GM12878 (cell line): ENCODE measurements around the gene TRABD2B. TPM values are rescaled to one million over a fixed set of nuclear protein-coding genes. Genes with fewer than 3 reads are reported as not detected.

Source experiments
- ATAC-seq: fragments of 200-7000 bp; cut with Tn5 transposase; 3 replicates; pipeline ENCODE4 v1.9.1; 2020; ENCODE audit warnings: mild to moderate bottlenecking, moderate library complexity
- BruUV-seq: library from RNA; stranded (reverse); fragments of 400-500 nt; replicated peaks from 2 replicates; lab custom pipeline; 2021; lab: Mats Ljungman, UMichigan
- CTCF ChIA-PET: fragments of 300-600 bp; sonication (Branson Sonifier 250); formaldehyde crosslinking; extraction: SDS; loops from one replicate; lab custom pipeline; 2021; ENCODE audit warnings: inconsistent platforms; lab: Yijun Ruan, JAX
- POLR2A ChIA-PET: fragments of 350-600 bp; formaldehyde crosslinking; extraction: SDS; loops from one replicate; lab custom pipeline; 2021; ENCODE audit warnings: inconsistent platforms; lab: Charles Lee
- RAD21 ChIA-PET: fragments of 300-600 bp; sonication (Branson Sonifier 250); formaldehyde crosslinking; loops from one replicate; lab custom pipeline; 2023; ENCODE audit warnings: antibody characterized with exemption; ENCODE audit not compliant: unreplicated experiment; lab: Charles Lee
- SMC1A ChIA-PET: fragments of 300-600 bp; sonication (Branson Sonifier 250); formaldehyde crosslinking; loops from one replicate; lab custom pipeline; 2023; ENCODE audit not compliant: unreplicated experiment, uncharacterized antibody; lab: Charles Lee
- DNase-seq: peaks from one replicate; pipeline ENCODE4 v3.0.0-alpha.2; 2011; ENCODE audit warnings: low read depth, low spot score
- FAIRE-seq: peaks from 3 replicates; lab custom pipeline; 2011; peaks lifted over from hg19 to GRCh38; lab: Jason Lieb, UNC
- H2AFZ ChIP-seq: 2 replicates; pipeline ENCODE4 v1.6.0; 2011; ENCODE audit warnings: low read depth, low read length, control low read depth; ENCODE audit not compliant: control insufficient read depth
- H3K27ac ChIP-seq: 2 replicates; pipeline ENCODE4 v1.5.1; 2011; ENCODE audit warnings: control low read depth; ENCODE audit not compliant: control insufficient read depth, insufficient read depth
- H3K27me3 ChIP-seq, 2 experiments: replicated peaks in 1 of 2; 2 replicates each; pipeline versions ENCODE4 v1.6.0 to v1.6.1; 2011; ENCODE audit warnings: low read length in 1 of 2; ENCODE audit not compliant: control insufficient read depth in 2 of 2, insufficient read depth in 2 of 2
- H3K36me3 ChIP-seq, 2 experiments: 2 replicates each; pipeline ENCODE4 v1.5.1; 2011; ENCODE audit warnings: low read length in 1 of 2; ENCODE audit not compliant: control insufficient read depth in 2 of 2, insufficient read depth in 2 of 2
- H3K4me1 ChIP-seq: 2 replicates; pipeline ENCODE4 v1.6.1; 2011; ENCODE audit warnings: mild to moderate bottlenecking, low read length, moderate library complexity, mixed read lengths; ENCODE audit not compliant: control insufficient read depth, insufficient read depth
- H3K4me2 ChIP-seq: 2 replicates; pipeline ENCODE4 v1.6.0; 2011; ENCODE audit warnings: control low read depth; ENCODE audit not compliant: control insufficient read depth, insufficient read depth
- H3K4me3 ChIP-seq: fragments of 200-600 bp; sonication (generic); 2 replicates; pipeline ENCODE4 v1.5.1; 2016
- H3K79me2 ChIP-seq: 2 replicates; pipeline ENCODE4 v1.6.0; 2011; ENCODE audit warnings: low read length; ENCODE audit not compliant: control insufficient read depth, insufficient read depth
- H3K9ac ChIP-seq: 2 replicates; pipeline ENCODE4 v1.8.0; 2011; ENCODE audit warnings: low read length, control low read depth, mixed read lengths; ENCODE audit not compliant: control insufficient read depth, insufficient read depth
- H3K9me3 ChIP-seq: replicated peaks from 3 replicates; pipeline ENCODE4 v1.5.1; 2011; ENCODE audit warnings: mild to moderate bottlenecking, low read length; ENCODE audit not compliant: control insufficient read depth, insufficient read depth
- H4K20me1 ChIP-seq: 2 replicates; pipeline ENCODE4 v1.6.0; 2011; ENCODE audit not compliant: control insufficient read depth, insufficient read depth
- BCL11A ChIP-seq: IDR thresholded peaks from 2 replicates; pipeline ENCODE4 v1.6.1; 2011; ENCODE audit warnings: low read depth, low read length
- BMI1 ChIP-seq: fragments of 450-650 bp; IDR thresholded peaks from 2 replicates; pipeline ENCODE4 v1.6.1; 2016; ENCODE audit warnings: mild to moderate bottlenecking, moderate library complexity, borderline replicate concordance
- CBX5 ChIP-seq: sonication (generic); IDR thresholded peaks from 2 replicates; pipeline ENCODE4 v1.6.1; 2016; ENCODE audit warnings: low read depth, moderate library complexity, mild to moderate bottlenecking, inconsistent platforms
- CHD4 ChIP-seq: fragments of 200-600 bp; sonication (generic); IDR thresholded peaks from 2 replicates; pipeline ENCODE4 v1.6.1; 2016; ENCODE audit warnings: mild to moderate bottlenecking
- EED ChIP-seq: sonication (generic); IDR thresholded peaks from 2 replicates; pipeline ENCODE4 v1.6.1; 2016; ENCODE audit warnings: antibody characterized with exemption, low read depth
- EZH2 ChIP-seq: IDR thresholded peaks from 2 replicates; pipeline ENCODE4 v1.6.1; 2012; ENCODE audit warnings: low read depth, mild to moderate bottlenecking, control low read depth, inconsistent platforms, low read length, borderline replicate concordance; ENCODE audit not compliant: control insufficient read depth
- IKZF2 ChIP-seq, 2 experiments: fragments of 450-650 bp; IDR thresholded peaks; 2 replicates each; pipeline ENCODE4 v1.6.1; 2017; ENCODE audit warnings: mild to moderate bottlenecking in 2 of 2, moderate library complexity in 2 of 2
- IRF4 ChIP-seq: IDR thresholded peaks from 2 replicates; pipeline ENCODE4 v1.6.1; 2011; ENCODE audit warnings: low read depth, low read length
- MXI1 ChIP-seq: fragments of 150-350 bp; IDR thresholded peaks from 2 replicates; pipeline ENCODE4 v1.6.1; 2011; ENCODE audit warnings: low read depth, mild to moderate bottlenecking, inconsistent platforms, low read length, improper control_type of control experiment
- NKRF ChIP-seq: fragments of 450-650 bp; conservative IDR thresholded peaks from 2 replicates; pipeline ENCODE4 v1.6.1; 2017; ENCODE audit warnings: mild to moderate bottlenecking, moderate library complexity
- NRF1 ChIP-seq: conservative IDR thresholded peaks from 2 replicates; pipeline ENCODE4 v1.6.1; 2011; ENCODE audit warnings: mild to moderate bottlenecking, low read depth, low read length, improper control_type of control experiment
- PAX5 ChIP-seq: IDR thresholded peaks from 2 replicates; pipeline ENCODE4 v1.6.1; 2011; ENCODE audit warnings: low read depth, low read length, borderline replicate concordance
- PAX8 ChIP-seq: fragments of 450-650 bp; IDR thresholded peaks from 2 replicates; pipeline ENCODE4 v1.6.1; 2017; ENCODE audit warnings: mild to moderate bottlenecking, moderate library complexity
- RCOR1 ChIP-seq: conservative IDR thresholded peaks from 2 replicates; pipeline ENCODE4 v1.6.1; 2012; ENCODE audit warnings: low read depth, low read length, improper control_type of control experiment
- ZBTB4 ChIP-seq: fragments of 450-650 bp; formaldehyde crosslinking; IDR thresholded peaks from 2 replicates; pipeline ENCODE4 v1.4.0; 2022; ENCODE audit warnings: mild to moderate bottlenecking, moderate library complexity
- WGBS: methylation state at CpG from one replicate; pipeline ENCODE4 v1.1.6; 2016; ENCODE audit warnings: low lambda C conversion rate; ENCODE audit not compliant: insufficient replicate concordance, insufficient coverage; ENCODE audit errors: missing lambda C conversion rate; 5-methylcytosine and 5-hydroxymethylcytosine counted together
- in situ Hi-C: fragments of 300-500 bp; cut with MboI; formaldehyde crosslinking; loops from 9 replicates; pipeline ENCODE4 v1.14.3; 2018; ENCODE audit warnings: mixed read lengths
- intact Hi-C: fragments of 100-400 bp; cut with micrococcal nuclease; formaldehyde crosslinking; loops from one replicate; pipeline ENCODE4 v1.14.2; 2022; ENCODE audit not compliant: unreplicated experiment
- polyA plus RNA-seq, 11 experiments: library from polyadenylated mRNA; depleted of rRNA in 4 of 11; unstranded in 6 of 11; stranded (reverse) in 5 of 11; fragments of >200 nt; fragmentation: Nextera tagmentation in 4 of 11; fragmentation: Illumina TruSeq in 1 of 11; extraction: Ambion mirVana in 4 of 11; extraction: Trizol in 1 of 11; gene quantifications; 1 replicate in 1 of 11; 2 replicates in 10 of 11; pipeline versions ENCODE4 v1.2.1 to v1.2.3, GENCODE V29; 2011 to 2016; ENCODE audit warnings: inconsistent platforms in 2 of 11, missing spikeins in 2 of 11, low read depth in 1 of 11
- total RNA-seq, 4 experiments: library from RNA; depleted of rRNA in 3 of 4; stranded (reverse); fragments of >200 nt in 3 of 4; fragmentation: Illumina TruSeq in 1 of 4; extraction: Trizol in 1 of 4; gene quantifications; 2 replicates each; pipeline versions ENCODE4 v1.2.1 to v1.2.3, GENCODE V29; 2013 to 2021
- TF ChIP-seq, protein P1 (sequence below): fragments of 450-650 bp; IDR thresholded peaks from 2 replicates; pipeline ENCODE4 v1.6.1; 2018; ENCODE audit warnings: borderline replicate concordance, mild to moderate bottlenecking; ENCODE audit not compliant: partially characterized antibody

Gene TRABD2B
- total and polyA plus RNA-seq, 10 of the 15 experiments (the other 5 are each of a cell fraction or from before 2014, with no cell fraction given) = not detected

GRCh38 chr1:48016515-48016914, 19.3 kb upstream of the TRABD2B start:
- no peak overlapping the region for H3K4me3 ChIP-seq
- H3K4me2 ChIP-seq = no peak overlapping the region
- H4K20me1 ChIP-seq = no peaks in the 10 kb centered on the region
- H3K27me3 ChIP-seq = no peaks in the 10 kb centered on the region; a peak in 3 of 4 replicates
- no peak for TF ChIP-seq NRF1
- no peak for TF ChIP-seq MXI1
- TF ChIP-seq, protein P1, sequence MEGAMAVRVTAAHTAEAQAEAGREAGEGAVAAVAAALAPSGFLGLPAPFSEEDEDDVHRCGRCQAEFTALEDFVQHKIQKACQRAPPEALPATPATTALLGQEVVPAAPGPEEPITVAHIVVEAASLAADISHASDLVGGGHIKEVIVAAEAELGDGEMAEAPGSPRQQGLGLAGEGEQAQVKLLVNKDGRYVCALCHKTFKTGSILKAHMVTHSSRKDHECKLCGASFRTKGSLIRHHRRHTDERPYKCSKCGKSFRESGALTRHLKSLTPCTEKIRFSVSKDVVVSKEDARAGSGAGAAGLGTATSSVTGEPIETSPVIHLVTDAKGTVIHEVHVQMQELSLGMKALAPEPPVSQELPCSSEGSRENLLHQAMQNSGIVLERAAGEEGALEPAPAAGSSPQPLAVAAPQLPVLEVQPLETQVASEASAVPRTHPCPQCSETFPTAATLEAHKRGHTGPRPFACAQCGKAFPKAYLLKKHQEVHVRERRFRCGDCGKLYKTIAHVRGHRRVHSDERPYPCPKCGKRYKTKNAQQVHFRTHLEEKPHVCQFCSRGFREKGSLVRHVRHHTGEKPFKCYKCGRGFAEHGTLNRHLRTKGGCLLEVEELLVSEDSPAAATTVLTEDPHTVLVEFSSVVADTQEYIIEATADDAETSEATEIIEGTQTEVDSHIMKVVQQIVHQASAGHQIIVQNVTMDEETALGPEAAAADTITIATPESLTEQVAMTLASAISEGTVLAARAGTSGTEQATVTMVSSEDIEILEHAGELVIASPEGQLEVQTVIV = no peak
- TF ChIP-seq EED = no peak
- no peak for TF ChIP-seq PAX8
- TF ChIP-seq CHD4 = no peak
- no peak for TF ChIP-seq RCOR1
- no peak for TF ChIP-seq IRF4
- TF ChIP-seq CBX5 = no peak
- TF ChIP-seq NKRF = no peak
- no peak for TF ChIP-seq EZH2
- TF ChIP-seq BCL11A = no peak
- no peak for TF ChIP-seq BMI1
- TF ChIP-seq ZBTB4 = no peak
- TF ChIP-seq PAX5 = no peak
- TF ChIP-seq IKZF2 (IDR thresholded peaks at IDR 0.05) = no peak
- no peaks in the 10 kb centered on the region for H3K4me1 ChIP-seq
- in situ Hi-C loops = no loop called here
- DNase-seq (no peak), ATAC-seq (no peak), FAIRE-seq (no peak)
- H3K9ac ChIP-seq = no peak overlapping the region
- no peaks in the 10 kb centered on the region for H3K9me3 ChIP-seq
- ChIA-PET CTCF (no interaction called here), RAD21 (no interaction called here), SMC1A (no interaction called here), POLR2A (no interaction called here)
- no peak overlapping the region for H2AFZ ChIP-seq
- no peaks in the 10 kb centered on the region for H3K79me2 ChIP-seq
- H3K36me3 ChIP-seq = no peaks in the 10 kb centered on the region
- BruUV-seq = no TSS peak
- WGBS = 14% methylated on average over 7 of the region's 7 CpGs
- intact Hi-C loops = no loop called here
- no peak overlapping the region for H3K27ac ChIP-seq
